T1000 (cell line): ENCODE measurements around the gene ADAM15.

Experiments
- DNase-seq: peaks from one replicate; lab custom pipeline; 2025; ENCODE audit warnings: mixed read lengths; lab: John Stamatoyannopoulos, UW

The ADAM15 gene

GRCh38 chr1:155086856-155087535, 35.9 kb downstream of the ADAM15 start:
- DNase-seq: no peak

- DNase-seq: peak; percentile 67
These were observed 40.2 kb downstream of the ADAM15 start for GRCh38 chr1:155091071-155092051.

GRCh38 chr1:155092131-155092530, 41.0 kb downstream of the ADAM15 start:
- DNase-seq: no peak

- no peak for DNase-seq
These were observed 41.5 kb downstream of the ADAM15 start for GRCh38 chr1:155092641-155093040.

GRCh38 chr1:155093911-155094621, 43.0 kb downstream of the ADAM15 start:
- no peak for DNase-seq

GRCh38 chr1:155094622-155094948, 43.5 kb downstream of the ADAM15 start:
- DNase-seq: no peak

- DNase-seq: no peak
These were observed 48.2 kb downstream of the ADAM15 start for GRCh38 chr1:155099331-155099730.

GRCh38 chr1:155103325-155103724, 52.2 kb downstream of the ADAM15 start:
- DNase-seq: no peak

GRCh38 chr1:155104605-155105534, 53.8 kb downstream of the ADAM15 start:
- no peak for DNase-seq

- no peak for DNase-seq
These were observed 54.5 kb downstream of the ADAM15 start for GRCh38 chr1:155105604-155106011.

- DNase-seq: no peak
These were observed 55.7 kb downstream of the ADAM15 start for GRCh38 chr1:155106862-155107261.

GRCh38 chr1:155107309-155108264, 56.5 kb downstream of the ADAM15 start:
- DNase-seq: no peak

GRCh38 chr1:155108296-155108695, 57.2 kb downstream of the ADAM15 start:
- DNase-seq: no peak

- DNase-seq: no peak
These were observed 59.3 kb downstream of the ADAM15 start for GRCh38 chr1:155110381-155110780.

GRCh38 chr1:155110826-155111225, 59.7 kb downstream of the ADAM15 start:
- DNase-seq: no peak
